ENCODE data around the gene SLC19A1.
"Not testable (repeated sequence)": the region's sequence is repeated elsewhere in the genome, so short reads cannot be mapped to it uniquely, and the experiment has no call there.

The SLC19A1 gene

GRCh38 chr21:45528981-45529784 lies 13.1 kb downstream of the SLC19A1 start:
- no peak overlapping the region for H3K9ac ChIP-seq (ENCODE audit: low read length)
- H3K4me3 ChIP-seq (ENCODE audit: low read length), result no peak overlapping the region
- peaks cover 9% of the 10 kb centered on the region for H3K36me3 ChIP-seq (ENCODE audit: control insufficient read depth, insufficient read depth, low read length)
- H3K4me1 ChIP-seq (ENCODE audit: control insufficient read depth, insufficient read depth, low read length), result no peaks in the 10 kb centered on the region
- H3K27me3 ChIP-seq (ENCODE audit: control insufficient read depth, insufficient read depth, low read length), result no peaks in the 10 kb centered on the region
- H3K27ac ChIP-seq (ENCODE audit: low read depth, low read length), result no peak overlapping the region

GRCh38 chr21:45528028-45528705 lies 14.1 kb downstream of the SLC19A1 start:
- no peak overlapping the region for H3K27ac ChIP-seq (ENCODE audit: low read depth, low read length)
- H3K4me1 ChIP-seq (ENCODE audit: control insufficient read depth, insufficient read depth, low read length), result no peaks in the 10 kb centered on the region
- no peaks in the 10 kb centered on the region for H3K27me3 ChIP-seq (ENCODE audit: control insufficient read depth, insufficient read depth, low read length)
- H3K9ac ChIP-seq (ENCODE audit: low read length), result no peak overlapping the region
- peaks cover 9% of the 10 kb centered on the region for H3K36me3 ChIP-seq (ENCODE audit: control insufficient read depth, insufficient read depth, low read length)
- H3K4me3 ChIP-seq (ENCODE audit: low read length), result no peak overlapping the region

GRCh38 chr21:45527151-45527999 lies 14.9 kb downstream of the SLC19A1 start:
- not testable (repeated sequence) for H3K9ac ChIP-seq (ENCODE audit: low read length); H3K27me3 ChIP-seq (ENCODE audit: control insufficient read depth, insufficient read depth, low read length); H3K4me1 ChIP-seq (ENCODE audit: control insufficient read depth, insufficient read depth, low read length); H3K27ac ChIP-seq (ENCODE audit: low read depth, low read length); H3K4me3 ChIP-seq (ENCODE audit: low read length); H3K36me3 ChIP-seq (ENCODE audit: control insufficient read depth, insufficient read depth, low read length)

- Histone ChIP-seq H3K9ac (ENCODE audit: low read length) (no peak overlapping the region), H3K4me1 (ENCODE audit: control insufficient read depth, insufficient read depth, low read length) (no peaks in the 10 kb centered on the region), H3K4me3 (ENCODE audit: low read length) (no peak overlapping the region), H3K27me3 (ENCODE audit: control insufficient read depth, insufficient read depth, low read length) (no peaks in the 10 kb centered on the region), H3K27ac (ENCODE audit: low read depth, low read length) (no peak overlapping the region), H3K36me3 (ENCODE audit: control insufficient read depth, insufficient read depth, low read length) (peaks cover 9% of the 10 kb centered on the region)
Measured at GRCh38 chr21:45525910-45526306, 16.3 kb downstream of the SLC19A1 start.

- Histone ChIP-seq H3K27me3 (ENCODE audit: control insufficient read depth, insufficient read depth, low read length) (no peaks in the 10 kb centered on the region), H3K36me3 (ENCODE audit: control insufficient read depth, insufficient read depth, low read length) (peaks cover 11% of the 10 kb centered on the region), H3K4me1 (ENCODE audit: control insufficient read depth, insufficient read depth, low read length) (no peaks in the 10 kb centered on the region), H3K4me3 (ENCODE audit: low read length) (no peak overlapping the region), H3K27ac (ENCODE audit: low read depth, low read length) (no peak overlapping the region), H3K9ac (ENCODE audit: low read length) (no peak overlapping the region)
Measured at GRCh38 chr21:45525153-45525909, 16.9 kb downstream of the SLC19A1 start.

- Histone ChIP-seq H3K4me1 (ENCODE audit: control insufficient read depth, insufficient read depth, low read length) (no peaks in the 10 kb centered on the region), H3K27ac (ENCODE audit: low read depth, low read length) (no peak overlapping the region), H3K27me3 (ENCODE audit: control insufficient read depth, insufficient read depth, low read length) (no peaks in the 10 kb centered on the region), H3K9ac (ENCODE audit: low read length) (no peak overlapping the region), H3K4me3 (ENCODE audit: low read length) (no peak overlapping the region), H3K36me3 (ENCODE audit: control insufficient read depth, insufficient read depth, low read length) (peaks cover 6% of the 10 kb centered on the region)
Measured at GRCh38 chr21:45524756-45525152, 17.5 kb downstream of the SLC19A1 start.

GRCh38 chr21:45523411-45524101 lies 18.7 kb downstream of the SLC19A1 start:
- Histone ChIP-seq H3K36me3 (ENCODE audit: control insufficient read depth, insufficient read depth, low read length) (peaks cover 4% of the 10 kb centered on the region), H3K27me3 (ENCODE audit: control insufficient read depth, insufficient read depth, low read length) (no peaks in the 10 kb centered on the region), H3K27ac (ENCODE audit: low read depth, low read length) (no peak overlapping the region), H3K9ac (ENCODE audit: low read length) (no peak overlapping the region), H3K4me1 (ENCODE audit: control insufficient read depth, insufficient read depth, low read length) (no peaks in the 10 kb centered on the region), H3K4me3 (ENCODE audit: low read length) (no peak overlapping the region)

GRCh38 chr21:45522986-45523385 lies 19.3 kb downstream of the SLC19A1 start:
- Histone ChIP-seq H3K27ac (ENCODE audit: low read depth, low read length) (no peak overlapping the region), H3K4me1 (ENCODE audit: control insufficient read depth, insufficient read depth, low read length) (no peaks in the 10 kb centered on the region), H3K4me3 (ENCODE audit: low read length) (no peak overlapping the region), H3K36me3 (ENCODE audit: control insufficient read depth, insufficient read depth, low read length) (peaks cover 4% of the 10 kb centered on the region), H3K9ac (ENCODE audit: low read length) (no peak overlapping the region), H3K27me3 (ENCODE audit: control insufficient read depth, insufficient read depth, low read length) (no peaks in the 10 kb centered on the region)

GRCh38 chr21:45522381-45522780 lies 19.9 kb downstream of the SLC19A1 start:
- Histone ChIP-seq H3K4me3 (ENCODE audit: low read length) (no peak overlapping the region), H3K9ac (ENCODE audit: low read length) (no peak overlapping the region), H3K4me1 (ENCODE audit: control insufficient read depth, insufficient read depth, low read length) (no peaks in the 10 kb centered on the region), H3K27ac (ENCODE audit: low read depth, low read length) (no peak overlapping the region), H3K27me3 (ENCODE audit: control insufficient read depth, insufficient read depth, low read length) (no peaks in the 10 kb centered on the region), H3K36me3 (ENCODE audit: control insufficient read depth, insufficient read depth, low read length) (peaks cover 4% of the 10 kb centered on the region)

- no peak overlapping the region for H3K27ac ChIP-seq (ENCODE audit: low read depth, low read length)
- no peak overlapping the region for H3K4me3 ChIP-seq (ENCODE audit: low read length)
- peaks cover 4% of the 10 kb centered on the region for H3K36me3 ChIP-seq (ENCODE audit: control insufficient read depth, insufficient read depth, low read length)
- no peak overlapping the region for H3K9ac ChIP-seq (ENCODE audit: low read length)
- H3K27me3 ChIP-seq (ENCODE audit: control insufficient read depth, insufficient read depth, low read length), result no peaks in the 10 kb centered on the region
- no peaks in the 10 kb centered on the region for H3K4me1 ChIP-seq (ENCODE audit: control insufficient read depth, insufficient read depth, low read length)
Measured at GRCh38 chr21:45521241-45521640, 21.0 kb downstream of the SLC19A1 start.

- no peak overlapping the region for H3K4me3 ChIP-seq (ENCODE audit: low read length)
- no peak overlapping the region for H3K9ac ChIP-seq (ENCODE audit: low read length)
Measured at GRCh38 chr21:45519182-45519581, 23.1 kb downstream of the SLC19A1 start.

More at GRCh38 chr21:45519182-45519581, 23.1 kb downstream of the SLC19A1 start:
- Histone ChIP-seq H3K4me1 (ENCODE audit: control insufficient read depth, insufficient read depth, low read length) (no peaks in the 10 kb centered on the region), H3K36me3 (ENCODE audit: control insufficient read depth, insufficient read depth, low read length) (peaks cover 4% of the 10 kb centered on the region), H3K27ac (ENCODE audit: low read depth, low read length) (no peak overlapping the region), H3K27me3 (ENCODE audit: control insufficient read depth, insufficient read depth, low read length) (no peaks in the 10 kb centered on the region)
